Coronary artery (tissue), 2 donors: ENCODE measurements around the gene ARID1B.

Source experiments
- DNase-seq: peaks from one replicate; pipeline ENCODE4 v3.0.0-alpha.2; 2017; ENCODE audit warnings: low spot score
- H3K27ac ChIP-seq, 2 donors: fragments of 200-600 bp; sonication (generic); one replicate each; pipeline ENCODE4 v1.5.1; 2016 to 2019
- H3K4me3 ChIP-seq: fragments of 200-600 bp; sonication (generic); 2 replicates; pipeline ENCODE4 v1.5.1; 2016; ENCODE audit warnings: mild to moderate bottlenecking, moderate library complexity
- CTCF ChIP-seq: fragments of 200-600 bp; sonication (generic); IDR thresholded peaks from one replicate; pipeline ENCODE4 v1.5.1; 2019; ENCODE audit warnings: antibody characterized with exemption

The ARID1B gene

DNA sequence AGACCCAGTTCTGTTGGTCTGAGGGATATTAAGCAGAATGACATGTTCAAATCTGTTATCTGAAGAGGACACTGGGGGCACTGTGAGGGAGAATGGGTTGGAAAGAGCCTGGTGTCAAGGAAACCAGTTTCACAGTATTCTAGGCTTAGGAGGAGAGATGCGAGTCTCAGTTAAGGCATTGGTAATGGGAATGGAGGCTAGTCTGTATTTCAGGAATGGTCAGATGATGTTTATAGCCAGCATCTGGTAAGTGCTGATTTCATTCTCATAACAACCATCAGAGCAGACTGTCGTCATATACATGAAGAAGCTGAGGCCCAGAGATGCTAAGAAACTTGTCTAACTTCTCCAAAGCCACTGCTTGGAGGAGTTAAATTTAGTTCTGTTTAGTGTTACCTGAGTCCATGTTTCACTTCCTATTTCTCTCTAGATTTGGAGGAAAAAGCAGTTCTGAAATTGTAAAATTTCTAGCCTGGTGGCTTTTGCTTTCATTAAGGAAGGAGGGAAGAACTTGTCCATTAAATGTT lies 242.0 kb downstream of the ARID1B start:
- TF ChIP-seq CTCF: no peak
- peak overlapping the region in 1 of 2 donors; percentile 29 for H3K27ac ChIP-seq
- no peak overlapping the region for H3K4me3 ChIP-seq
- no peak for DNase-seq

DNA sequence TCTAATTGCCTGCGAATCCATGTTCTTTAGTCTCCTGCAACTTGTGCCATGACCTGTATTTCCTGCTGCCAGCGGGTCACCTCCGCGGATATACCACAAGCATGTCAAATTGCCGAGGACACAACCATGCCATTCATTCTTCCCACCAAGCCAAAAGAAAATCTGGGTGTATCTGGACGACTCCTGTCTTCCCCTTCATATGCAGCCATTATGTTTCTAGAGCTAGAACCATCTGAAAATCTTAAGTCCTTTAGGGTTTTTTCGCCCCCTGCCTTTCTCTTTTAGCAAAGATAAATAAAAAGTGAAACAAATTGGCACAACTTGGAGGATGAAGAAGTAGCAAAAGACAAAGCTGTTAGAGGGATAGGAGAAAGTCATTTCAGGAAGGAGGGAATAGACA lies 242.6 kb downstream of the ARID1B start:
- no peak overlapping the region for H3K4me3 ChIP-seq
- no peak for DNase-seq
- peak overlapping the region; percentile 29 to 99 for H3K27ac ChIP-seq
- TF ChIP-seq CTCF: no peak

- H3K27ac ChIP-seq: peak overlapping the region; percentile 97 to 99
- DNase-seq: no peak
- H3K4me3 ChIP-seq: peak overlapping the region; percentile 84
- no peak for TF ChIP-seq CTCF
Observed at GRCh38 chr6:157020398-157020797, 243.2 kb downstream of the ARID1B start.

GRCh38 chr6:157020881-157021343 lies 243.7 kb downstream of the ARID1B start:
- Histone ChIP-seq H3K4me3 (peak overlapping the region; percentile 84), H3K27ac (peak overlapping the region; percentile 97 to 99)
- TF ChIP-seq CTCF: no peak
- DNase-seq: no peak

DNA sequence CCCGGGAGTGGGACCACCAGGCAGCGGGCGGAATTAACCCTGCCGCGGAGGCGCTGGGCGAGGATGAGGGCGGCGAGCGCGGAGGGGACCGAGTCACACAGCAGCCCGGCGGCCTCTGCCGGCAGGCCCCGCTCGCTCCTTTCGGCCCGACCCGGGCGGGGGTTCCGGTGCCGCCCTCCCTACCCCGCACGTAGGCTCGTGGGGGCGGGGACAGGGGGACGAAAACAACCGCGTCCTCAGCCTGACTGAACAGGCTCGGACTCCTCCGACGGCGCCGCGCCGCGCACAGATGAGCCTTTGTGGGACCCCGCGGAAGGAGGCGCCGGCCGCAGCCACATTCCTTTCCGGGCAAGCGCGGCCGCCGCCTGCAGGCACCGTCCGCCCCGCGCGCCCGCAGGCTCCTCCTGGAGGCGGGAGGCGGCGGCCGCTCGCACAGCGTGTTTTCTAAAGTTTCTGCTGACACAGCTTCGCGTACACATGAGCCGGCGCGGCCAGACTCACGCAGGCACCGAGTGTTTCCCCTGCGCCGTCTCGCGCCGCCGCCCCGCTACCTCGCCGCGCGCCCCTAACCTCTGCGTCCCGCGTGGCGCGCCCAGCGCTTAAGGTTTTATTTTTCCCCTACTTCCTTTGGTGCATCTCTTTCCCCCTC lies 244.3 kb downstream of the ARID1B start:
- peak; percentile 96 for DNase-seq
- peak overlapping the region; percentile 84 for H3K4me3 ChIP-seq
- no peak for TF ChIP-seq CTCF
- peak overlapping the region; percentile 97 to 99 for H3K27ac ChIP-seq

DNA sequence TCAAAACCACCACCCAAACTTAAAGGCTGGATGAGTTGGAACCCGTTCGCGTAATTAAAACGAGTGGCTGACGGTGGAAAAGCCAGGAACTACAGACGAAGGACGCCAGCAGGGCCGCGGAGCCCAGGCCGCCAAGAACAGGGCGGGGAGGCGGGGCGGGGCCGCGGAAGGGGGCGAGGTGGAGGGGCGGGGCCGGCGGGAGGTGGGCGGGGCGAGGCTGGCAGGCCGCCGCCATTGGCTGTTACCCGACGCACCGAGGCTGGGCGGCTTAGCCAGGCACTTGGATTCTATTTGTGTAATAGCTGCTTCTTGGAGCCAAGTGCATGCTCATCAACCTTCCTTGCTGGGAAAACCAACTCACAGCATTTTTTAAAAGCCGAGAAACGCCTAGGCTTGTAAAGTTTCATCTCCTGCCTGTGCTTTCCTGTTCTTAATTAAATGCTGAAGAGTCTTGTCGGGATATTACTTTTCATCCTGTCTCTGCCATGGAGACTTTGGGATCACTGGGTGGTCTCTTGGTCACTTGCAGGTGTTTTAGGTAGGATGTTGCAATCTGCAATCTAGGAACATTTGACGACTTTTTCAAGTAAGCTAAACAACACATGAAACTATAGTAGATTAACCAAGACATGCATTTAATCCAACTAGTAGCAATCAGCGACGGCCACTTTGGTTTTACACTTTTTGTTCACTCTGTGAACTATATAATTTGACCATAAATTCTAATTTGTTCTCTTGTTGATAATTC lies 245.0 kb downstream of the ARID1B start:
- DNase-seq: peak; percentile 95
- peak overlapping the region; percentile 84 for H3K4me3 ChIP-seq
- TF ChIP-seq CTCF: no peak

More for the DNA sequence above, 245.0 kb downstream of the ARID1B start:
- H3K27ac ChIP-seq: peak overlapping the region; percentile 97 to 99
